ENCODE results near the gene USP9X.
"Not testable (repeated sequence)": the region's sequence is repeated elsewhere in the genome, so short reads cannot be mapped to it uniquely, and the experiment has no call there.

Gene USP9X

GRCh38 chrX:41084893-41085511 is at the start of gene USP9X:
TSS of gene USP9X (plus strand) at chrX:41085445. CDS start at chrX:41123629, 38,184 bp downstream.
- DNase-seq (ENCODE audit: insufficient read length, low spot score) (peak; percentile 14), FAIRE-seq (no peak)

DNA sequence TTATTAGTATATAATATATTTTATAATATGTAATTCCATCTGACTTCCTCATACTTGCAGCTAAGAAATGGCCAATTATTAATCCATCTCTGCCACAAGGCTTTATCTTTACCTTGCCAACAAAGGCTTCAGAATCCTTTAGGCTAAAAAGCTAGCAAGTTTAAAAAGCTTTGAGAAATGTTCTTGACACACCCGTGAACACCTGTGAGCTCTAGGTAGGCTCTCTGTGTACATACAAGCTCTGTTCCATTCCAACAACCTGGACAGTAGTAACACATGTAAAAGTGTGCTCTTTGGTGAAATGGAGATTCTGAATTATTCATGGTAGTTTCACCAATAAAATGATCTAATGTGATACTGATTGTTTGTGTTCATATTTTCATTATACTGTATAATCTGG is 49.7 kb upstream of the USP9X start:
- no peak for FAIRE-seq

DNA sequence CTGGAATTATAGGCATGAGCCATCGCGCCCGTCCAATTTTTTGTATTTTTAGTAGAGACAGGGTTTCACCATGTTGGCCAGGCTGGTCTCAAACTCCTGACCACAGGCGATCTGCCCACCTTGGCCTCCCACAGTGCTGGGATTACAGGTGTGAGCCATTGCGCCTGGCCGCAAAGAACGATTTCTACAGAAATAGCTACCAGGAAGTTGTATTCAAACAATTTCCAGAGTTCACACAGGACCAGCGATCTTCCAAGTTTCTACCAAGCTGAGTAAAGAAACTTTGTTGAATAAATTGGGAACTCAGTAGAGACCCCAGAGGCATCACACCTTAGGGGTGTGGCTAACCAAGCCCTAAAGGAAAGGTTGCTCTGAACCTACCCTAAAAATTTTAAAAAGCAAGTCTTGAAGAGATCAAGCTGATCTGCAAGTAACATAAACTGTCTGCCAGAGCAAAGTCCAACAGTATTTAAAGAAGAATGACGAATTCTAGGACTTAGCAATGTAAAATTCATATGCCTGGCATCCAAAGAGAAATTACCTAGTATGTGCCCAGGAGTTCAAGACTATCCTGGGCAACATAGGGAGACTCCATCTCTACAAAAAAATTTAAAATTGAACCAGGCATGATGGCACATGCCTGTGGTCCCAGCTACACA is 48.4 kb upstream of the USP9X start:
- FAIRE-seq (no peak), DNase-seq (ENCODE audit: insufficient read length, low spot score) (no peak)

More for the DNA sequence above, 49.7 kb upstream of the USP9X start:
- DNase-seq (ENCODE audit: insufficient read length, low spot score) = no peak

DNA sequence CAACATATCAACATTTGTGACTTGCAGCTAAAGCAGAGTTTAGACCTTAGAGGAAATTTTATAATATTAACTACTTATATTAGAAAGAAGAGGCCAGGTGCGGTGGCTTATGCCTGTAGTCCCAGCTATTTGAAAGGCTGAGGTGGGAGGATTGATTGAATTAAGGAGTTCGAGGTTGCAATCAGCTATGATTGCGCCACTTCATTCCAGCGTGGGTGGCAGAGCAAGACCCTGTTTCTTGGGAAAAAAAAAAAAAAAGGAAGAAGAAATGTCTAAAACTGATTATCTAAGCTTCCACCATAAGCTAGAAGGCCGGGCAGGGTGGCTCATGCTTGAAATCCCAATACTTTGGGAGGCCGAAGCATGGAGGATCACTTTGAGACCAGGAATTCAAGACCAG is 42.0 kb upstream of the USP9X start:
- DNase-seq (ENCODE audit: insufficient read length, low spot score) (no peak), FAIRE-seq (no peak)

DNA sequence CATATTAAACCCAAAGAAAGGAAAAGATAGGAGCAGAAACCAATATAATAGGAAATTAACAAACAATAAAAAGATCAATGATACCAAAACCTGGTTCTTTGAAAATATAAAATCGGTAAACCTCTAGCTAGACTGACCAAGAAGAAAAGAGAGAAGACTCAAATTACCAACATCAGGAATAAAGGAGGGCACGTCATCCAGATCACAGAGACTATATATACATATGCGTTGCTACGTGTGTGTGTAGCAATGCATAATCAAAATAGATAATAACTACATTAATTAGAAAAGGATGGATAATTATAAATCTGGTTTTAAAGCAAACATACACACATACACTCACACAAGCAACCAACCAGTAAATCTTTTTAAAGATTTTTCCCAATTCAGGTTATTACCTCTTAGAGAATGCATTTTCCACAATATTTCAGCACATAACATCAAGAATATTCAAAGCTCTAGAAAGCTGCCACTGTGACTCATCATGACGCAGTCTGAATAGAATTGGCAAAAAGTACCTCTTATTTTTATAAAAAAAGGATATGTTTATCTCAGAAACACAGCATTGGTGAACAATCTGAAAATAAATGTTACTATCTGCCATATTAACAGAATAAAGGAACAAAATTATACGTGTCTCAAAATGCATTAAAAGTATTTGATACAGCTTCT is 41.4 kb upstream of the USP9X start:
- DNase-seq (ENCODE audit: insufficient read length, low spot score) = no peak
- FAIRE-seq = no peak

- DNase-seq (ENCODE audit: insufficient read length, low spot score) (no peak), FAIRE-seq (no peak)
These were observed 39.2 kb upstream of the USP9X start for GRCh38 chrX:41045960-41046567.

DNA sequence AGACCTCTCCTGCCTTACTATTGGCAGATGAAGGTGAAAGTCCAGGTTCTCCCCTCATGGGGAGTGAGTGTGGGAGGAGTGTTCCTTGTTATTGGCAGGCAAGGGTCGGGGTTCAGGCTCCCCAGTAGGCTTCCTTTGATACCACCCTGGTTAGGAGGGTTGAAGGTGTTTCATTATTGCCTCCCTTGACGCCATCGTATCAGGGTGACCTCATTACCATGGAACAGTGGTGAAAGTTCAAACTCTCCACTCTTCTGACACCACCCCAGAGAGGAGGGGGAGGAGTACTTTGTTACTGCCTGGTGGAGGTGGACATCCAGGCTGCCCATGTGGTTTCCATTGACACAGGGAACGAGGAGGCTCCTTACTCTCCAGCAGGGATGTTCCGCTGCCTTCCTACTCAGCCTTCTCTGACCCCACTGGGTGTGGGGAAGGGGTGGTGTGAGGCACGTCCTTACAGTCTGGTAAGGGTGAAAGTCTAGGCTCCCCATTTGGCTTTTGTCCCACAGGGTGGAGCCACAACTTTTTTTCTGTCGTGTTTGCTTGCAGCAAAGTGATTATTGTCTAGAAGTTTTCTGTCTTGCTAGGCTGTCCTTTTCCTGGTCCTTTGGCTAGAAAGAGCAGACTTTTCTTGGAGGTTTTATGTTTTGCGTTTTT is 37.2 kb upstream of the USP9X start:
- FAIRE-seq (no peak), DNase-seq (ENCODE audit: insufficient read length, low spot score) (no peak)

DNA sequence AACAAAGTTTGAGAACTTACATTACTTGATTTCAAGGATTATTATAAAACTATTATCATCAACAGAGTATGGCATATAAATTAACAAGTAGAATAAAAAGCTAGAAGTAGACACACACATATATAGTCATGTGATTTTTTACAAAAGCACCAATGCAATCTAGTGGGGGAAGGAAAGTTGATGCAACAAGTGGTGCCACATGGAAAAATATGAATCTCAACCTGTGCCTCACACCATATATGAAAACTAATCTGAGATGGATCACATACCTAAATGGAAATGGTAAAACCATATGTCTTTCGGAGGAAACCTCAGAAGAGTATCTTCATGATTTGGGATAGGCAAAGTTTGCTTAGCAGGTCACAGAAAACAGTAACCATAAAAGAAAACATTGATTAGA is 34.9 kb upstream of the USP9X start:
- FAIRE-seq (no peak), DNase-seq (ENCODE audit: insufficient read length, low spot score) (no peak)

- no peak for DNase-seq (ENCODE audit: insufficient read length, low spot score)
- no peak for FAIRE-seq
These were observed 34.0 kb upstream of the USP9X start for GRCh38 chrX:41051288-41051687.

- DNase-seq (ENCODE audit: insufficient read length, low spot score) = no peak
- no peak for FAIRE-seq
These were observed 29.5 kb upstream of the USP9X start for GRCh38 chrX:41055740-41056139.

DNA sequence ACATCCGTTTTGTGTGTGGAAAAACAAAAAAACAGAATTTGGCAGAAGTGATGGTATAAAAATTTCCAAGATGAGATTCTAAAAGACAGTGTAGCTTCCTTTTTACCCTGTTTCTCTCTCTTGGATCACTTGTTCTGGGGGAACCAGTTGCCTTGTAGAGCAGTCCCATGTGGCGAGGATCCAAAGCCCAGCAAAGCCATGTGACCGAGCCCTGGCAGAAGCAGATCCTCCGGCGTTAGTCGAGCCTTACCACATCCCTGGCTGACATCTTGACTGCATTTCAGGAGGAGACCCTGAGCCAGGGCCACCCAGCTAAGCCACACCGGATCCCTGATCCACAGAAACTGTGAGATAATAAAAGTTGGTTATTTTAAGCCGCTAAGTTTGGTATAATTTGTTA is 22.0 kb upstream of the USP9X start:
- not testable (repeated sequence) for FAIRE-seq; DNase-seq (ENCODE audit: insufficient read length, low spot score)

GRCh38 chrX:41064018-41064417 is 21.2 kb upstream of the USP9X start:
- FAIRE-seq = no peak
- no peak for DNase-seq (ENCODE audit: insufficient read length, low spot score)

DNA sequence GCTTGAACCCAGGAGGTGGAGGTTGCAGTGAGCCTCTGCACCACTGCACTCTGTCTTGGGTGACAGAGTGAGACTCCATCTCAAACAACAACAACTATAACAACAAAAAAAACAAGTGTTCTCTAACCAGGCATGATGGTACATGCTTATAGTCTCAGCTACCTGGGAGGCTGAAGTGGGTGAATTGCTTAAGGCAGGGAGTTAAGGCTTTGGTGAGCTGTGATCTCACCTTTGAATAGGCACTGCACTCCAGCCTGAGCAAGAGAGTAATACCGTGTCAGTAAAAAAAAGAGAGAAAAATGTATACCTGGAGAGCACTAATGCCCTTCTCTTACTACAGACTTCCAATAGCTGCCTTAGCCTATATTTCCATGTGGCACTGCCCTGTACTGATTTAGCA is 18.9 kb upstream of the USP9X start:
- DNase-seq (ENCODE audit: insufficient read length, low spot score) (no peak), FAIRE-seq (no peak)

- no peak for DNase-seq (ENCODE audit: insufficient read length, low spot score)
- FAIRE-seq = no peak
These were observed 18.3 kb upstream of the USP9X start for GRCh38 chrX:41066969-41067368.

DNA sequence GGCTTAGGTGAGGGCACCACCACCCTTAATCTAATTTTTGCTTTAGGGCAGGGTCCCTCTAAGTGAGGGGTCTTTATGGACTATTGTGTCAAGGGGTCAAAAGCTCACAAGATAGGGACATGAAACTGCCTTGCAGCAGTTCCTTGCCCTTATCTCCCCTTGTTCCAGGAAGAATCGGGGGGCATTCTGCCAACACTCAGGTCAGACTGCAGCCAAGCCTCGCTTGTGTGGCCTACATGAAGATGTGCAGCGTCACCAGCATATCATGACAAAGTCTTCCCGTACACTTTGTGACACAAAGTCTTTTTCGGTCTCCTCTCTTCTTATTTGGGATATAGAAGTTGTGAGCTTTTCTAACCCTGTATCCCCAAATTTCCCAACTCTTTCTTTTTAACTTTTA is 17.5 kb upstream of the USP9X start:
- FAIRE-seq (no peak), DNase-seq (ENCODE audit: insufficient read length, low spot score) (no peak)

- FAIRE-seq (no peak), DNase-seq (ENCODE audit: insufficient read length, low spot score) (no peak)
These were observed 8.5 kb upstream of the USP9X start for GRCh38 chrX:41076742-41077141.

- FAIRE-seq = peak; percentile 58
- no peak for DNase-seq (ENCODE audit: insufficient read length, low spot score)
These were observed 3.4 kb upstream of the USP9X start for GRCh38 chrX:41081821-41082220.

GRCh38 chrX:41082783-41083182 is 2.5 kb upstream of the USP9X start:
- FAIRE-seq (peak; percentile 58), DNase-seq (ENCODE audit: insufficient read length, low spot score) (no peak)

DNA sequence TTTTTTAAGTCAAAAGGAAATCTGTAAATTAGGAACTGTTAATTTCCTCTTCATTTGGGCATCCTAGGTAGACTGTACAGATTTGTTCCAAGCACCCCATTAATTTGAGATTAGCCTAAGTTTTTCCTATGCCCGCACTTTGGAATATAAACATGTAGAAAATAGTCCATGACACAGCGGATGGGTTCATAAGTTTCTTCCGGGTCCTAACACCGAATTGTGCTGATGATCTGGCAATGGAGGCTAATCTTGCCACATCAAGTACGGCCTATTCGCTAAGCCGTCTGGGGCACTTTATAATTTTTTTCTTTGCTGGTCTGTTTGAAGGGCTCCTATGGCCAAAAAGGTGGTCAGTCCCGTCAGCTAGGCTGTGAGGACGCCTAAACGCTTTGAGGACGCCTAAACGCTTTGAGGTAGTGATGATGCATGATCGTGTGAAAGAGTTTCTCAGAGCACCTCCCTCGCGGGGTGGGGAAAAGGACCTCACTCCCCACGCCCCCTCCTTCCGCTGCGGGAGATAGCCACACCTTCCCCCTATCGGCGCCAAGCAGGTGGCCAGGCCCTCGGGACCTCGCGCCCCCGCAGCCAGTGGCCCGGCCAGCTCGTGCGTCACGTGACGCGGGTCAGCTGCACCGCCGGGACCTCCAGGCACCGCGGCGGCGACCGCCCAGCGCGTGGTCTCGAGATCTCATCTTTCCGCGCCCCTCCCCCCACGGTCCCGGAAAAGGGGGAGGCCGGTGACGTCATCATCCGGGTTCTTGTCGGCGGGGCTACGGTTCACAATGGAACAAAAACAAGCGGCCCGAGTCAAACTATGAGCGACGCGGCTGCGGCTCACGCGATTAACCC is 977 bp upstream of the USP9X start:
- DNase-seq (ENCODE audit: insufficient read length, low spot score) (peak; percentile 28), FAIRE-seq (peak; percentile 100)

- FAIRE-seq = peak; percentile 93
- peak; percentile 0 for DNase-seq (ENCODE audit: insufficient read length, low spot score)
These were observed 250 bp downstream of the USP9X start for GRCh38 chrX:41085512-41085877.

All from GM19239 (cell line).